Spleen (tissue), 11 donors: ENCODE results near the gene PCMT1. TPM values are rescaled to one million over a fixed set of nuclear protein-coding genes. Genes with fewer than 3 reads are reported as not detected.

Source experiments
- DNase-seq: peaks from one replicate; pipeline ENCODE4 v3.0.0-alpha.2; 2020
- H3K27ac ChIP-seq, 8 donors: fragments of 200-600 bp; sonication (generic) in 7 of 8; 1 replicate in 4 of 8; 2 replicates in 4 of 8; pipeline versions ENCODE4 v1.5.0 to v1.8.0; 2016 to 2021; ENCODE audit warnings: inconsistent platforms in 4 of 8, mild to moderate bottlenecking in 4 of 8, moderate library complexity in 1 of 8
- H3K27me3 ChIP-seq, 7 donors: fragments of 200-600 bp; sonication (generic) in 6 of 7; replicated peaks in 1 of 7; 1 replicate in 4 of 7; 2 replicates in 3 of 7; pipeline versions ENCODE4 v1.5.0 to v1.8.0; 2016 to 2021; ENCODE audit warnings: inconsistent platforms in 3 of 7, mild to moderate bottlenecking in 1 of 7
- H3K36me3 ChIP-seq, 6 donors: fragments of 200-600 bp; sonication (generic) in 5 of 6; 1 replicate in 4 of 6; 2 replicates in 2 of 6; pipeline versions ENCODE4 v1.5.0 to v1.8.0; 2016 to 2021; ENCODE audit warnings: inconsistent platforms in 2 of 6
- H3K4me1 ChIP-seq, 6 donors: fragments of 200-600 bp; sonication (generic) in 5 of 6; 1 replicate in 3 of 6; 2 replicates in 3 of 6; pipeline versions ENCODE4 v1.5.0 to v1.8.0; 2016 to 2021; ENCODE audit warnings: inconsistent platforms in 3 of 6
- H3K4me3 ChIP-seq, 8 donors: fragments of 200-600 bp; sonication (generic) in 7 of 8; 1 replicate in 4 of 8; 2 replicates in 4 of 8; pipeline versions ENCODE4 v1.5.0 to v1.8.0; 2016 to 2021; ENCODE audit warnings: inconsistent platforms in 4 of 8, mild to moderate bottlenecking in 4 of 8, moderate library complexity in 2 of 8
- H3K9me3 ChIP-seq, 8 donors: fragments of 200-600 bp; sonication (generic) in 7 of 8; 1 replicate in 4 of 8; 2 replicates in 4 of 8; pipeline versions ENCODE4 v1.5.0 to v1.8.0; 2016 to 2021; ENCODE audit warnings: inconsistent platforms in 4 of 8
- POLR2A ChIP-seq, 3 donors: fragments of 450-650 bp; IDR thresholded peaks; one replicate each; pipeline ENCODE4 v1.5.1; 2017; ENCODE audit warnings: antibody characterized with exemption in 3 of 3, mild to moderate bottlenecking in 1 of 3
- POLR2AphosphoS5 ChIP-seq, 3 donors: sonication (generic); formaldehyde crosslinking; IDR thresholded peaks; one replicate each; pipeline ENCODE4 v1.5.1; 2017; ENCODE audit warnings: antibody characterized with exemption in 3 of 3
- WGBS, 5 donors: extraction: QIAGEN DNeasy Blood & Tissue Kit in 3 of 5; methylation state at CpG; one replicate each; pipeline versions ENCODE4 v1.1.5 to v1.1.7; 2013 to 2018; 5-methylcytosine and 5-hydroxymethylcytosine counted together
- intact Hi-C: fragments of 100-400 bp; cut with DNase I; formaldehyde crosslinking; loops from one replicate; pipeline ENCODE4 v1.15.0; 2023; ENCODE audit warnings: low total_unique reads
- polyA plus RNA-seq, 3 donors: library from polyadenylated mRNA; stranded (reverse); fragments of 200-250 nt; gene quantifications; one replicate each; pipeline ENCODE4 v1.2.1, GENCODE V29; 2013
- total RNA-seq, 7 donors: library from RNA; depleted of rRNA in 3 of 7; stranded (reverse); fragments of >200 nt in 3 of 7; fragmentation: NEBNext Ultra II Directional in 4 of 7; extraction: Animal tissue kit (Norgen Biotek cat#: 25700) in 4 of 7; gene quantifications; one replicate each; pipeline versions ENCODE4 v1.1.0 to v1.2.1, GENCODE V29; 2016 to 2021
- TF ChIP-seq, protein P1 (sequence below), 11 experiments: fragments of 200-600 bp in 7 of 11; fragments of 450-650 bp in 4 of 11; sonication (generic) in 4 of 11; IDR thresholded peaks in 8 of 11; conservative IDR thresholded peaks in 3 of 11; 1 replicate in 7 of 11; 2 replicates in 4 of 11; pipeline versions ENCODE4 v1.4.0 to v1.8.0; 2016 to 2021; ENCODE audit warnings: antibody characterized with exemption in 11 of 11, inconsistent platforms in 4 of 11, mild to moderate bottlenecking in 1 of 11
- donor health status: healthy with polysubstance abuse.
- donor health status: DM: no; HTN: no; CAD: no; lungs with moderate emphysema.
- donor health status: DM: no; HTN: no; CAD: no.
- donor health status: Bipolar disorder and iron deficiency.
- donor health status: healthy.
- donor health status: DM: no; HTN: no; CAD: no.
- donor health status: DM: yes; HTN: yes; CAD: no.

Gene PCMT1
- total and polyA plus RNA-seq, 10 donors: 22.0 to 66.7 (median 49.2) TPM

DNA sequence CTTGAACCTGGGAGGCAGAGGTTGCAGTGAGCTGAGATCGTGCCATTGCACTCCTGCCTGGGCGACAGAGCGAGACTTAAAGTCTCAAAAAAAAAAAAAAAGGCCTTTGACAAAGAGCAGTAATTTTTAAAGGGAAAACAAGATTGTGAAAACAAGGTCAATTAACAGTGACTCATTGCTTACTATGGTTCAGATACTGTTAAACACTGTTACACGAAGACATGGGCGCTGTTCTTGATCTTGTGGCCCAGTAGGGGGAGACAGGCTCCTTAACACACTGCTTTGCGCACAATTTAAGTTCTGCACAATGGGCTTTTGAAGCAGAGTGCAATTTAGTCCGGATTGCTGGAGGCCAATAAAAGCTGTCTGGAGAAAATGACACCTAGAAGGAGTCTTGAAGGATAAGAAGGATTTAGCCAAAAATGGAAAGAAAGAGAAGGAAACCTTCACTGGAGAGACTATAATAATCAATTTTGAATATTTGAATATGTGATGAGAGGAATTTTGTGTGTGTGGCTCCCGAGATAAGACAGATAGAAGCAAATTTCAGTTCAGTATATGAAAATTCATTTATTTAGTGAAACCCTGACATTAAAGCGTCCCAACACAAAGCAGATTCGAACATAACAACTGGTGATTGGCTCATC is 25.6 kb upstream of the PCMT1 start:
- Histone ChIP-seq H3K36me3 (peaks cover 0 to 52% (median 29%) of the 10 kb centered on the region in 6 donors), H3K9me3 (no peaks in the 10 kb centered on the region), H3K27me3 (no peaks in the 10 kb centered on the region), H3K27ac (no peak overlapping the region), H3K4me1 (peaks cover 0 to 33% (median 15%) of the 10 kb centered on the region in 6 donors), H3K4me3 (no peak overlapping the region)
- peak; percentile 51 for DNase-seq
- TF ChIP-seq, protein P1, sequence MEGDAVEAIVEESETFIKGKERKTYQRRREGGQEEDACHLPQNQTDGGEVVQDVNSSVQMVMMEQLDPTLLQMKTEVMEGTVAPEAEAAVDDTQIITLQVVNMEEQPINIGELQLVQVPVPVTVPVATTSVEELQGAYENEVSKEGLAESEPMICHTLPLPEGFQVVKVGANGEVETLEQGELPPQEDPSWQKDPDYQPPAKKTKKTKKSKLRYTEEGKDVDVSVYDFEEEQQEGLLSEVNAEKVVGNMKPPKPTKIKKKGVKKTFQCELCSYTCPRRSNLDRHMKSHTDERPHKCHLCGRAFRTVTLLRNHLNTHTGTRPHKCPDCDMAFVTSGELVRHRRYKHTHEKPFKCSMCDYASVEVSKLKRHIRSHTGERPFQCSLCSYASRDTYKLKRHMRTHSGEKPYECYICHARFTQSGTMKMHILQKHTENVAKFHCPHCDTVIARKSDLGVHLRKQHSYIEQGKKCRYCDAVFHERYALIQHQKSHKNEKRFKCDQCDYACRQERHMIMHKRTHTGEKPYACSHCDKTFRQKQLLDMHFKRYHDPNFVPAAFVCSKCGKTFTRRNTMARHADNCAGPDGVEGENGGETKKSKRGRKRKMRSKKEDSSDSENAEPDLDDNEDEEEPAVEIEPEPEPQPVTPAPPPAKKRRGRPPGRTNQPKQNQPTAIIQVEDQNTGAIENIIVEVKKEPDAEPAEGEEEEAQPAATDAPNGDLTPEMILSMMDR (IDR thresholded peaks at IDR 0.05 in 8 of 11, conservative IDR thresholded peaks at IDR 0.05 in 3 of 11): peak; percentile 13 to 78 (median 60)
- TF ChIP-seq POLR2AphosphoS5 (IDR thresholded peaks at IDR 0.05) (peak in 1 of 3 donors; percentile 12), POLR2A (IDR thresholded peaks at IDR 0.05) (no peak)
- intact Hi-C loops: no loop called here
- WGBS, 5 donors: 74 to 77% (median 75%) methylated on average over 10 of the region's 10 CpGs

DNA sequence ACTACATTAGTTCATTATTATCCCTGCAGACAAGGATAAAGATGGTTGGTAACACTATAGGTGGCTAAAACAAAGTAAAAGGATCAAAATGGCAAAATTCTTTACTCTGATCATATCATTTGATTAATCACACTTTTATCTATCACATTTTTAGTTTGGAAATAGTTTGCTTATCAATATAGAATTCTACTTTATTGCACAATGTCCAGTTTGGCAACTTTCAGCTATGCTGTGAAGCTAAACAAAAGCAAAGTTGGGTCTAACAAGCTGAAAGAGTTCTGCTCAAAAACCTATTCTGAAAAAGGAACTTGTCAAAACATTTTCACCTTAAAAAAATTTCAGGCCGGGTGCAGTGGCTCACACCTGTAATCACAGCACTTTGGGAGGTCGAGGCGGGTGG is 23.8 kb upstream of the PCMT1 start:
- Histone ChIP-seq H3K9me3 (no peaks in the 10 kb centered on the region), H3K4me1 (peaks cover 0 to 45% (median 20%) of the 10 kb centered on the region in 6 donors), H3K27ac (no peak overlapping the region), H3K27me3 (no peaks in the 10 kb centered on the region), H3K4me3 (no peak overlapping the region), H3K36me3 (peaks cover 0 to 71% (median 46%) of the 10 kb centered on the region in 6 donors)
- DNase-seq: no peak
- 88 to 95% (median 91%) methylated on average over 3 of the region's 3 CpGs for WGBS, 5 donors
- intact Hi-C loops: no loop called here
- no peak for TF ChIP-seq POLR2A (IDR thresholded peaks at IDR 0.05)
- TF ChIP-seq POLR2AphosphoS5 (IDR thresholded peaks at IDR 0.05): no peak
- TF ChIP-seq, protein P1 (IDR thresholded peaks at IDR 0.05 in 8 of 11, conservative IDR thresholded peaks at IDR 0.05 in 3 of 11): no peak

DNA sequence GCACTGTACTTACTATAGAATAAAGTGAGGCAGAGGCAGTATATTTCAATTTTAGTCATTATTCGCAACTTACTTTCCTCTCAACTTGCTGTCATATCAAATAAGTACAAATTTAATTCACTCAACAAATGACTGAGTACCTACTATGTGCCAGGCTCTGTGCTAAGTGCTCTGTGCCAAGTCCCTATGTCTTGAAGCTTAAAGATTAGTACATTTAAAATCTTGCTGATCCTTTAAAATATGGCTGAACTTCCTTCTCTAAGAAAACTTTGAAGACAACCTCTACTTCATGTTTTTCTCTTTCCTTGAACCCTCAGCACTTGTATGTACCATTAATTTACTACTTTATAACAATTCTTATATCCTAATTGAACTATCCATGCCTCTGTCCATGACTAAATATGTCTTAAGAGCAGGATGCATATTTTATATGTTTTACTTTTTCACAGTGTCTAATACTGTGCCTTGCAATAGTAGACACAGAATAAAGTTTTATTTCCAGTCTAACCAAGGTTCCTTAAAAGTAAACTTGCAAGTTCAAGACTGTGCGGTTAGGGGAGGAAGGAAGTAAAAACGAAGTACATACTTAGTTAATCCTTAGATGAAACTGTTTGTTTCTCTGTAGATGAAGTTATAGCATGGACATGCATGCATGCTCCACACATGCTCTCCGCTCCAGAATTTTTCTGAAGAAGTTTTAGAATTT is 21.6 kb upstream of the PCMT1 start:
- 53 to 63% (median 55%) methylated on average over 4 of the region's 4 CpGs for WGBS, 5 donors
- Histone ChIP-seq H3K27me3 (no peaks in the 10 kb centered on the region), H3K4me3 (no peak overlapping the region), H3K27ac (peak overlapping the region in 7 of 8 donors; percentile 35 to 83 (median 70)), H3K36me3 (peaks cover 0 to 90% (median 65%) of the 10 kb centered on the region in 6 donors), H3K4me1 (peaks cover 0 to 45% (median 20%) of the 10 kb centered on the region in 6 donors), H3K9me3 (no peaks in the 10 kb centered on the region)
- intact Hi-C loops: no loop called here
- no peak for DNase-seq
- TF ChIP-seq, protein P1 (IDR thresholded peaks at IDR 0.05 in 8 of 11, conservative IDR thresholded peaks at IDR 0.05 in 3 of 11): no peak
- TF ChIP-seq POLR2A (IDR thresholded peaks at IDR 0.05) (no peak), POLR2AphosphoS5 (IDR thresholded peaks at IDR 0.05) (no peak)
